ENCODE results near the gene RBBP5. TPM values are rescaled to one million over a fixed set of nuclear protein-coding genes. Genes with fewer than 3 reads are reported as not detected.
"Not testable (repeated sequence)": the region's sequence is repeated elsewhere in the genome, so short reads cannot be mapped to it uniquely, and the experiment has no call there.

The RBBP5 gene
- polyA plus RNA-seq, 1 donor, result 13.4 TPM

- WGBS (ENCODE audit: insufficient coverage, low lambda C conversion rate), result 67% methylated on average over 1 of the region's 3 CpGs
- DNase-seq; H3K27me3 ChIP-seq (ENCODE audit: control insufficient read depth, insufficient read depth, low read length); H3K27ac ChIP-seq (ENCODE audit: low read length); H3K4me3 ChIP-seq (ENCODE audit: low read length); H3K4me1 ChIP-seq (ENCODE audit: control insufficient read depth, insufficient read depth, low read length); H3K9me3 ChIP-seq (ENCODE audit: control insufficient read depth, low read depth, low read length): not testable (repeated sequence)
- H3K36me3 ChIP-seq (ENCODE audit: control insufficient read depth, insufficient read depth, low read length), result peaks cover 61% of the 10 kb centered on the region
These were observed 34.0 kb upstream of the RBBP5 start for GRCh38 chr1:205155665-205156377.

GRCh38 chr1:205152505-205152904 lies 30.7 kb upstream of the RBBP5 start:
- H3K36me3 ChIP-seq (ENCODE audit: control insufficient read depth, insufficient read depth, low read length), result peaks cover 43% of the 10 kb centered on the region
- no peak for DNase-seq
- no peaks in the 10 kb centered on the region for H3K4me1 ChIP-seq (ENCODE audit: control insufficient read depth, insufficient read depth, low read length)
- H3K4me3 ChIP-seq (ENCODE audit: low read length), result no peak overlapping the region
- WGBS (ENCODE audit: insufficient coverage, low lambda C conversion rate), result no CpG with 5 or more reads among the region's 4 CpGs
- no peak overlapping the region for H3K27ac ChIP-seq (ENCODE audit: low read length)
- no peaks in the 10 kb centered on the region for H3K27me3 ChIP-seq (ENCODE audit: control insufficient read depth, insufficient read depth, low read length)
- H3K9me3 ChIP-seq (ENCODE audit: control insufficient read depth, low read depth, low read length), result peaks cover 3% of the 10 kb centered on the region

DNA sequence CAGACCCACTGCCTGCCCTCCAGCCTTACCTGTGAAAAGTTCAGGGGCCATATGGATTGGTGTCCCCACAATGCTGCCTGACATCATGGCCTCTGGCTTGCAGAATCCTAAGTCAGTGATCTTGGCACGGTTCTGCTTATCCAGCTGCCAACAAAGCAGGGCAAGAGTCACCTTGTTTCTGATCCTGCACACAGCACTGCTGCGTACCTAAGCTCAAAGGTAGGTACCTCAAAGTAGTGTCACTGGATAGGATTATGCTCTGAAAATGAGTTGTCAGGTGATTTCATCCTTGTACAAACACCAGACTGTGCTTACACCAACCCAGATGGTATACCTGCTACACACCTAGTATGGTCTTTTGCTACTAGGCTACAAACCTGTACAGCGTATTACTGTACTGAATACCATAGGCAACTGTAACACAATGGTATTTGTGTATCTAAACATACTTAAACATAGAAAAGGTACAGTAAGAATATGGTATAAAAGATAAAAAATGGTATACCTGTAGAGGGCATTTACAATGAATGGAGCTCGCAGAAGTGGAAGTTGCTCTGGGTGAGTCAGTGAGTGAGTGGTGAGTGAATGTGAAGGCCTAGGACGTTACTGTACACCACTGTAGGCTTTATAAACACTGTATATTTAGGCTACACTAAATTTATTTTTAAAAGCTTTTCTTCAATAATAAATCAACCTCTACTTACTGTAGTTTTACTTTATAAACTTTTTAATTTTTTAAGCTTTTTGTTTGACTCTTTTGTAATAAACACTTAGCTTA lies 29.1 kb upstream of the RBBP5 start:
- no peak for DNase-seq
- peaks cover 34% of the 10 kb centered on the region for H3K36me3 ChIP-seq (ENCODE audit: control insufficient read depth, insufficient read depth, low read length)
- peaks cover 3% of the 10 kb centered on the region for H3K9me3 ChIP-seq (ENCODE audit: control insufficient read depth, low read depth, low read length)
- H3K4me1 ChIP-seq (ENCODE audit: control insufficient read depth, insufficient read depth, low read length), result no peaks in the 10 kb centered on the region
- no peaks in the 10 kb centered on the region for H3K27me3 ChIP-seq (ENCODE audit: control insufficient read depth, insufficient read depth, low read length)
- no peak overlapping the region for H3K4me3 ChIP-seq (ENCODE audit: low read length)
- H3K27ac ChIP-seq (ENCODE audit: low read length), result no peak overlapping the region
- 100% methylated on average over 2 of the region's 5 CpGs for WGBS (ENCODE audit: insufficient coverage, low lambda C conversion rate)

DNA sequence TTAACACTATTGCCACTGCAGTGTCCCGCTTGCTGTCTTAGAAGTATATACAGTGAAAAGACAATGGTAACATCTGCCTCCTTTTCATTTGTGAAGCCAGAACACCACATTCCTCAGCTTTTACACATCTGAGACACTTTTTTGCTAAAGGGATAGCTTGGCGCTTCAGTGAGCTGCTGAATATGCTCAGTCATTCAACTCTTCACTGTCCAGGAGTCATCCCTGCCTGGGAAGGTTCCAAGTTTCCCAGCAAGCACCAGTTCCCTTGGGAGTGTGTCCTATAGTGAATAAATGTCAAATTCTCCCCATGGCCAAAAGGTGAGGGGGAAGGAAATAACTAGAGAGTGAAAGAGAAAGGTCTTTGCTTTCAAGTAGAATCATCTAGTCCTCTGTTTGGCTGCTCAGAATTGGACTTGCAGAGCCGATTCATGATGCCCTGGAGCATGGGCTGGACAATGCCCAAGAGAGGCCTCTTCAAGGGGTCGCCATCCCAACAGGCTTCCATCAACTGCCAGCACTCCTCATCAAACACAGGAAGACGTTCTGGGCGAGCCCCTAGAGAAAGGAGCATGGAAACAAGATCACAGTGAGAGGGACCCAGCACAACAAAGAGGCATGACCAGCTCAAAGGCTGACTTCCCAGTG lies 25.5 kb upstream of the RBBP5 start:
- WGBS (ENCODE audit: insufficient coverage, low lambda C conversion rate), result 100% methylated on average over 1 of the region's 6 CpGs
- peaks cover 17% of the 10 kb centered on the region for H3K36me3 ChIP-seq (ENCODE audit: control insufficient read depth, insufficient read depth, low read length)
- H3K4me1 ChIP-seq (ENCODE audit: control insufficient read depth, insufficient read depth, low read length), result no peaks in the 10 kb centered on the region

GRCh38 chr1:205144751-205145150 lies 23.0 kb upstream of the RBBP5 start:
- no peaks in the 10 kb centered on the region for H3K27me3 ChIP-seq (ENCODE audit: control insufficient read depth, insufficient read depth, low read length)
- no peak overlapping the region for H3K4me3 ChIP-seq (ENCODE audit: low read length)
- no peak for DNase-seq
- H3K36me3 ChIP-seq (ENCODE audit: control insufficient read depth, insufficient read depth, low read length), result peaks cover 12% of the 10 kb centered on the region
- no peaks in the 10 kb centered on the region for H3K9me3 ChIP-seq (ENCODE audit: control insufficient read depth, low read depth, low read length)
- WGBS (ENCODE audit: insufficient coverage, low lambda C conversion rate), result no CpG with 5 or more reads among the region's 1 CpG
- no peak overlapping the region for H3K27ac ChIP-seq (ENCODE audit: low read length)
- peaks cover 2% of the 10 kb centered on the region for H3K4me1 ChIP-seq (ENCODE audit: control insufficient read depth, insufficient read depth, low read length)

More for the DNA sequence above, 25.5 kb upstream of the RBBP5 start:
- Histone ChIP-seq H3K27me3 (ENCODE audit: control insufficient read depth, insufficient read depth, low read length) (no peaks in the 10 kb centered on the region), H3K9me3 (ENCODE audit: control insufficient read depth, low read depth, low read length) (no peaks in the 10 kb centered on the region), H3K27ac (ENCODE audit: low read length) (no peak overlapping the region), H3K4me3 (ENCODE audit: low read length) (no peak overlapping the region)
- no peak for DNase-seq

DNA sequence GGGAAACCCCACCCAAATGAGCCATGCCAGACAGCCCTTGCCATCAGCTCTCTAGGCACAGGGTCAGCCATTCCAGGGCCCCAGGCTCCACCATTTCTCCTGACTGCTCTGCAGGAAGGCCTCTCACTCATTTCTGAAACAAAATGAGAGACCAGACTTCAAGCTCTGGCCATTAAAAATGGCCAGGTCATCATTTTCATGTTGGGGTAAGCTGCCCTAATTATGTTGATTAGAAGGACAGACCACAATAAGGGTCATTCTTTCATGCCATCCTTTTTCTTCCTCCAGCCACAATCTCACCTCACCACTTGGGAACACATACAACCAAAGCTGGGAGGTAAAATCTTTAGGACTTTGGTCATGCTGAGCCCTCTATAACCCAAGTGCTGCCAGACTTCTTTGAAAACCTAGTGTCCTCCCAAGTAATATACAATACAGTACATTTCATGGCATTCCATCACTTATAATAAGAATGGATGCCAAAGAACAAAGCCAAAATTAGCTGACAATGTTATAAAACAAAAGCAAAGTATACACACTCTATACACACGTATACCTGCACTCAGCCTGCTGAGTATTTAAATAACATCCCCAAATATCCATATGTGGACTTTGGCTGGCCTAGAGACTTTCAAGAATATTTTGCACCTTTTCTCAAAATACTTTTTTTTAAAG lies 22.4 kb upstream of the RBBP5 start:
- Histone ChIP-seq H3K36me3 (ENCODE audit: control insufficient read depth, insufficient read depth, low read length) (peaks cover 12% of the 10 kb centered on the region), H3K9me3 (ENCODE audit: control insufficient read depth, low read depth, low read length) (no peaks in the 10 kb centered on the region), H3K27me3 (ENCODE audit: control insufficient read depth, insufficient read depth, low read length) (no peaks in the 10 kb centered on the region), H3K27ac (ENCODE audit: low read length) (no peak overlapping the region), H3K4me1 (ENCODE audit: control insufficient read depth, insufficient read depth, low read length) (peaks cover 2% of the 10 kb centered on the region), H3K4me3 (ENCODE audit: low read length) (no peak overlapping the region)
- no CpG with 5 or more reads among the region's 1 CpG for WGBS (ENCODE audit: insufficient coverage, low lambda C conversion rate)
- no peak for DNase-seq

DNA sequence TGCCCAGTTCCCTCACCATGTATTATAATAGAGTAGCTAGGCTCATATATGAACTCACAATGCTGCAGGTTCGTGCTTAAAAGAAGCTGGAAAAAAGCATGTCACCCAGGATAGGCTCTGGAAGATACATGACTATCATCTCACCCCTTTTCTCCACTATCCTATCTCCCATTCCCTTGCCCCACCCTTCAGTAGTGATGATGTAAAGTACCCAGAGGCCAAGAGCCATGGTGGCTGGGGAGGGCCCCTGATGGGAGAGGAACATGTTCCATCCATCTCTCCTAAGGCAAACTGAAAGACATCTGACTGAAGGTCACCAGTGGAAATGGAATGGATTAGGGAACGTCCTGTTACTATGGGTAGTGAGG lies 20.3 kb upstream of the RBBP5 start:
- H3K9me3 ChIP-seq (ENCODE audit: control insufficient read depth, low read depth, low read length), result no peaks in the 10 kb centered on the region
- peaks cover 2% of the 10 kb centered on the region for H3K4me1 ChIP-seq (ENCODE audit: control insufficient read depth, insufficient read depth, low read length)
- 71% methylated on average over 1 of the region's 2 CpGs for WGBS (ENCODE audit: insufficient coverage, low lambda C conversion rate)
- DNase-seq, result no peak
- no peaks in the 10 kb centered on the region for H3K27me3 ChIP-seq (ENCODE audit: control insufficient read depth, insufficient read depth, low read length)
- H3K36me3 ChIP-seq (ENCODE audit: control insufficient read depth, insufficient read depth, low read length), result peaks cover 3% of the 10 kb centered on the region
- H3K27ac ChIP-seq (ENCODE audit: low read length), result no peak overlapping the region
- H3K4me3 ChIP-seq (ENCODE audit: low read length), result no peak overlapping the region

GRCh38 chr1:205141236-205142101 lies 19.7 kb upstream of the RBBP5 start:
- no peak overlapping the region for H3K27ac ChIP-seq (ENCODE audit: low read length)
- 44% methylated on average over 2 of the region's 12 CpGs for WGBS (ENCODE audit: insufficient coverage, low lambda C conversion rate)
- peaks cover 2% of the 10 kb centered on the region for H3K4me1 ChIP-seq (ENCODE audit: control insufficient read depth, insufficient read depth, low read length)
- no peaks in the 10 kb centered on the region for H3K27me3 ChIP-seq (ENCODE audit: control insufficient read depth, insufficient read depth, low read length)
- DNase-seq, result peak; percentile 69
- no peak overlapping the region for H3K4me3 ChIP-seq (ENCODE audit: low read length)
- no peaks in the 10 kb centered on the region for H3K36me3 ChIP-seq (ENCODE audit: control insufficient read depth, insufficient read depth, low read length)
- no peaks in the 10 kb centered on the region for H3K9me3 ChIP-seq (ENCODE audit: control insufficient read depth, low read depth, low read length)

GRCh38 chr1:205140113-205140512 lies 18.3 kb upstream of the RBBP5 start:
- no peaks in the 10 kb centered on the region for H3K27me3 ChIP-seq (ENCODE audit: control insufficient read depth, insufficient read depth, low read length)
- DNase-seq, result no peak
- no peak overlapping the region for H3K4me3 ChIP-seq (ENCODE audit: low read length)
- no peaks in the 10 kb centered on the region for H3K36me3 ChIP-seq (ENCODE audit: control insufficient read depth, insufficient read depth, low read length)
- H3K9me3 ChIP-seq (ENCODE audit: control insufficient read depth, low read depth, low read length), result no peaks in the 10 kb centered on the region
- H3K4me1 ChIP-seq (ENCODE audit: control insufficient read depth, insufficient read depth, low read length), result peaks cover 2% of the 10 kb centered on the region
- H3K27ac ChIP-seq (ENCODE audit: low read length), result no peak overlapping the region
- no CpG with 5 or more reads among the region's 4 CpGs for WGBS (ENCODE audit: insufficient coverage, low lambda C conversion rate)

Data from large intestine (tissue), 3 donors.